ENCODE data around the gene TMEM154.
A peak's percentile ranks its signal among the peaks of the same experiment; 100 is the strongest.

TMEM154 gene

DNA sequence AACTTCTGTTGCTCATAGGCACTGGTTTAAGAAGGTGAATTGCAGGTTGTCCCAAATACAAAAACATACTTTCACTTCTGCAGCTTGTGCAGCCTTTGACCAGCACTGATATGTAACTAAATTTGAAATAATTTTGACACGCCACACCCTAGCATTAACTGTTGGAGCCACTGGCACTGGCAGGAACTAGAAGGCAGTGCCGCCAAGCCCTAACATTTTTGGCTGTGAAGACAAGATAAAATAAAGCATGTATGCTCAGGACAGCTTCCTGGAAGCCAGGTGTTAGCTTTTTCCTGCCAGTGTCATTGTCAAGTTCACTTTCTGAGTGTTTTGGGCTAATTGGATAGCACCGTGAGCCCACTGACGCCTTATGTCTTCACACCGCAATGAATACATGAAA lies 78.6 kb downstream of the TMEM154 start:
- no peak overlapping the region for H3K27ac ChIP-seq
- TF ChIP-seq, protein P1, sequence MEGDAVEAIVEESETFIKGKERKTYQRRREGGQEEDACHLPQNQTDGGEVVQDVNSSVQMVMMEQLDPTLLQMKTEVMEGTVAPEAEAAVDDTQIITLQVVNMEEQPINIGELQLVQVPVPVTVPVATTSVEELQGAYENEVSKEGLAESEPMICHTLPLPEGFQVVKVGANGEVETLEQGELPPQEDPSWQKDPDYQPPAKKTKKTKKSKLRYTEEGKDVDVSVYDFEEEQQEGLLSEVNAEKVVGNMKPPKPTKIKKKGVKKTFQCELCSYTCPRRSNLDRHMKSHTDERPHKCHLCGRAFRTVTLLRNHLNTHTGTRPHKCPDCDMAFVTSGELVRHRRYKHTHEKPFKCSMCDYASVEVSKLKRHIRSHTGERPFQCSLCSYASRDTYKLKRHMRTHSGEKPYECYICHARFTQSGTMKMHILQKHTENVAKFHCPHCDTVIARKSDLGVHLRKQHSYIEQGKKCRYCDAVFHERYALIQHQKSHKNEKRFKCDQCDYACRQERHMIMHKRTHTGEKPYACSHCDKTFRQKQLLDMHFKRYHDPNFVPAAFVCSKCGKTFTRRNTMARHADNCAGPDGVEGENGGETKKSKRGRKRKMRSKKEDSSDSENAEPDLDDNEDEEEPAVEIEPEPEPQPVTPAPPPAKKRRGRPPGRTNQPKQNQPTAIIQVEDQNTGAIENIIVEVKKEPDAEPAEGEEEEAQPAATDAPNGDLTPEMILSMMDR (conservative IDR thresholded peaks at IDR 0.05) = no peak

DNA sequence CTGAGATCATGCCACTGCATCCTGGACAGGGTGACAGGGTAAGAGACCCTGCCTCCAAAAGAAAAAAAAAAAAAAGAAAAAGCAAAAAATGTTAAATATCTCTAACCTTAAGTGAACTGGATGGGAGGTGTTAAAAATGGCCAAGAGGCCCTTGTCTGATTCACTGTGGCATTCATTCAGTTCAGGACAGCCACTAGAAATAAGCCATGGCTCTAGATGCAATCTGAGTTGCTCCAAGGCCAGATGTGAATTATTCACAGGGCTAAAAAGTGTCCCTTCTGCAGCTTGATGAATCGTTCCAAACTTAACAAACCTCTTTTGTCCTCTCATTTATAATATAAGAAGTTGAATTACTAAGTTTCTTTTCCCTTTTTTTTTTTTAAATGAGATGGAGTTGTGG lies 80.2 kb downstream of the TMEM154 start:
- TF ChIP-seq, protein P1 (conservative IDR thresholded peaks at IDR 0.05) = no peak
- peak overlapping the region; percentile 57 for H3K27ac ChIP-seq

GRCh38 chr4:152599095-152599494 lies 80.7 kb downstream of the TMEM154 start:
- peak overlapping the region; percentile 57 for H3K27ac ChIP-seq
- TF ChIP-seq, protein P1 (conservative IDR thresholded peaks at IDR 0.05) = no peak

DNA sequence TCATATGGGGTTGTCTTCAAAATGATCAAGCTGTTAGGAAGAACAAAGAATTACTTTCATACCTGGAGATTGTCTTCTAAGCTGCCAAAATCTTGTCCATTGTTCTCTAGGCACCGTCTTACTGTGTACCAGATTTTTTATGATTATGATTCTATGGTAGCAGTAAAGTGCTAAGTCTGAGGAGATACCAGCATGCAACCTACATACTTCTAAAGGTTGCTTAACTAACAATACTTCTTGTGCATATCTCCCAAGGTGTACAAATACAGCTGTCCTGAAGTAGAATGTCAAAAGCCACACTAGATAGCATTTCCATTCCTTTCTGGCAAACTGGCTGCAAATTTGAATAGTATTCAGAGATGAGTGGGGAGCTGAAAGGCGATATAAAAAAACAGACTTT lies 81.3 kb downstream of the TMEM154 start:
- H3K27ac ChIP-seq = peak overlapping the region; percentile 57
- TF ChIP-seq, protein P1 (conservative IDR thresholded peaks at IDR 0.05) = no peak

- TF ChIP-seq, protein P1 (conservative IDR thresholded peaks at IDR 0.05) = no peak
- H3K27ac ChIP-seq = peak overlapping the region; percentile 82
These were observed 84.5 kb downstream of the TMEM154 start for GRCh38 chr4:152594978-152595925.

- TF ChIP-seq, protein P1 (conservative IDR thresholded peaks at IDR 0.05) = no peak
These were observed 85.7 kb downstream of the TMEM154 start for GRCh38 chr4:152594057-152594456.

GRCh38 chr4:152591876-152592275 lies 87.9 kb downstream of the TMEM154 start:
- TF ChIP-seq, protein P1 (conservative IDR thresholded peaks at IDR 0.05) = no peak
- no peak overlapping the region; the same call in 1 of the 2 replicates for H3K27ac ChIP-seq

More at GRCh38 chr4:152594057-152594456, 85.7 kb downstream of the TMEM154 start:
- H3K27ac ChIP-seq = peak overlapping the region; percentile 82; the same call in 1 of the 2 replicates
